H1 (cell line): ENCODE results near the gene FA2H. TPM values are rescaled to one million over a fixed set of nuclear protein-coding genes. Genes with fewer than 3 reads are reported as not detected.

Experiments
- CTCF ChIA-PET: fragments of 300-600 bp; sonication (Branson Sonifier 250); formaldehyde crosslinking; loops from one replicate; lab custom pipeline; 2021; ENCODE audit not compliant: partially characterized antibody; lab: Charles Lee
- POLR2A ChIA-PET: fragments of 300-600 bp; sonication (Branson Sonifier 250); formaldehyde crosslinking; loops from one replicate; lab custom pipeline; 2021; ENCODE audit warnings: inconsistent platforms; ENCODE audit not compliant: partially characterized antibody; lab: Charles Lee
- DNase-seq, 2 experiments: peaks; one replicate each; pipeline versions ENCODE4 v3.0.0 to v3.0.0-alpha.2; 2010 to 2022; ENCODE audit warnings: low spot score in 2 of 2, low read depth in 1 of 2, mixed read lengths in 1 of 2
- FAIRE-seq: peaks from 2 replicates; lab custom pipeline; 2011; peaks lifted over from hg19 to GRCh38; lab: Jason Lieb, UNC
- H2AFZ ChIP-seq: 2 replicates; pipeline ENCODE4 v1.8.1; 2012; ENCODE audit warnings: low read length, inconsistent platforms
- H2AK5ac ChIP-seq: 2 replicates; pipeline ENCODE4 v1.6.1; 2013; ENCODE audit warnings: low read depth, low read length
- H2BK120ac ChIP-seq: replicated peaks from 2 replicates; pipeline ENCODE3; 2013; ENCODE audit warnings: low read depth, low read length, inconsistent platforms
- H2BK12ac ChIP-seq: 2 replicates; pipeline ENCODE4 v1.6.1; 2013; ENCODE audit warnings: low read depth, low read length
- H2BK15ac ChIP-seq: 2 replicates; pipeline ENCODE4 v1.6.1; 2013; ENCODE audit warnings: low read length
- H2BK20ac ChIP-seq: 2 replicates; pipeline ENCODE4 v1.6.1; 2013; ENCODE audit warnings: low read length
- H2BK5ac ChIP-seq: 2 replicates; pipeline ENCODE4 v1.6.1; 2013; ENCODE audit warnings: low read depth, low read length
- H3K14ac ChIP-seq: 2 replicates; pipeline ENCODE4 v1.6.1; 2013; ENCODE audit warnings: inconsistent platforms; ENCODE audit not compliant: insufficient read length
- H3K18ac ChIP-seq: 2 replicates; pipeline ENCODE4 v1.6.1; 2013; ENCODE audit warnings: low read length; ENCODE audit errors: extremely low read depth
- H3K23ac ChIP-seq: 2 replicates; pipeline ENCODE4 v1.6.1; 2013; ENCODE audit warnings: inconsistent platforms; ENCODE audit not compliant: insufficient read length
- H3K23me2 ChIP-seq: 2 replicates; pipeline ENCODE4 v1.6.1; 2013; ENCODE audit warnings: low read depth, low read length
- H3K27ac ChIP-seq: 2 replicates; pipeline ENCODE4 v1.6.1; 2011; ENCODE audit warnings: low read depth, low read length, inconsistent platforms
- H3K27me3 ChIP-seq, 4 experiments: replicated peaks in 1 of 4; 1 replicate in 1 of 4; 2 replicates in 3 of 4; pipeline versions ENCODE4 v1.6.1 to v1.8.1; 2011 to 2013; ENCODE audit warnings: low read length in 3 of 4, mild to moderate bottlenecking in 3 of 4, inconsistent platforms in 2 of 4, mixed read lengths in 2 of 4, moderate library complexity in 1 of 4; ENCODE audit not compliant: control insufficient read depth in 3 of 4, insufficient read depth in 3 of 4; ENCODE audit errors: extremely low read depth in 1 of 4
- H3K36me3 ChIP-seq, 4 experiments: 2 replicates each; pipeline versions ENCODE4 v1.6.1 to v1.8.1; 2011 to 2013; ENCODE audit warnings: mild to moderate bottlenecking in 4 of 4, low read length in 3 of 4, moderate library complexity in 2 of 4, control low read depth in 1 of 4, inconsistent platforms in 1 of 4; ENCODE audit not compliant: insufficient read depth in 4 of 4, control insufficient read depth in 2 of 4
- H3K4ac ChIP-seq: replicated peaks from 2 replicates; pipeline ENCODE3; 2013; ENCODE audit warnings: low read length, low read depth, mixed read lengths, inconsistent platforms; ENCODE audit not compliant: insufficient read length
- H3K4me1 ChIP-seq, 4 experiments: replicated peaks in 1 of 4; 1 replicate in 1 of 4; 2 replicates in 3 of 4; pipeline versions ENCODE4 v1.6.1 to v1.8.1; 2011 to 2013; ENCODE audit warnings: low read length in 3 of 4, inconsistent platforms in 2 of 4, mixed read lengths in 1 of 4; ENCODE audit not compliant: insufficient read depth in 4 of 4, control insufficient read depth in 3 of 4
- H3K4me2 ChIP-seq, 2 experiments: 2 replicates each; pipeline versions ENCODE4 v1.6.1 to v1.8.1; 2011 to 2013; ENCODE audit warnings: low read depth in 2 of 2, low read length in 2 of 2, control low read depth in 1 of 2, inconsistent platforms in 1 of 2, mild to moderate bottlenecking in 1 of 2; ENCODE audit not compliant: insufficient read depth in 1 of 2
- H3K4me3 ChIP-seq, 4 experiments: fragments of 200-600, 300-600 bp in 1 of 4; sonication (generic), shearing (Covaris generic), sonication (Bioruptor Twin) in 1 of 4; 2 replicates each; pipeline versions ENCODE4 v1.5.1 to v1.8.1; 2011 to 2016; ENCODE audit warnings: low read length in 4 of 4, low read depth in 3 of 4, control low read depth in 2 of 4, inconsistent platforms in 2 of 4, mild to moderate bottlenecking in 2 of 4, mixed read lengths in 1 of 4, moderate library complexity in 1 of 4; ENCODE audit not compliant: insufficient read depth in 2 of 4; ENCODE audit errors: extremely low read depth in 1 of 4
- H3K56ac ChIP-seq: replicated peaks from 2 replicates; pipeline ENCODE3; 2013; ENCODE audit warnings: low read depth, mild to moderate bottlenecking, mixed read lengths, low read length, inconsistent platforms; ENCODE audit not compliant: insufficient read length
- H3K79me1 ChIP-seq: 2 replicates; pipeline ENCODE4 v1.6.1; 2013; ENCODE audit warnings: low read depth, low read length, control low read depth
- H3K79me2 ChIP-seq, 2 experiments: 2 replicates each; pipeline versions ENCODE4 v1.6.1 to v1.8.1; 2012 to 2013; ENCODE audit warnings: low read length in 2 of 2, mild to moderate bottlenecking in 2 of 2, inconsistent platforms in 1 of 2; ENCODE audit not compliant: insufficient read depth in 2 of 2, control insufficient read depth in 1 of 2
- H3K9ac ChIP-seq, 4 experiments: replicated peaks in 1 of 4; 1 replicate in 1 of 4; 2 replicates in 3 of 4; pipeline versions ENCODE4 v1.6.1 to v1.8.1; 2011 to 2013; ENCODE audit warnings: low read depth in 3 of 4, low read length in 3 of 4, control low read depth in 2 of 4, mild to moderate bottlenecking in 2 of 4, moderate library complexity in 2 of 4, inconsistent platforms in 1 of 4; ENCODE audit errors: extremely low read depth in 1 of 4
- H3K9me3 ChIP-seq, 2 experiments: 2 replicates each; pipeline versions ENCODE4 v1.6.1 to v1.8.1; 2012 to 2013; ENCODE audit warnings: mild to moderate bottlenecking in 2 of 2, moderate library complexity in 2 of 2, control low read depth in 1 of 2, inconsistent platforms in 1 of 2, low read depth in 1 of 2, low read length in 1 of 2, mixed read lengths in 1 of 2; ENCODE audit not compliant: insufficient read depth in 2 of 2
- H4K20me1 ChIP-seq, 2 experiments: replicated peaks in 1 of 2; 2 replicates each; pipeline versions ENCODE3 to v1.8.1; 2011 to 2013; ENCODE audit warnings: inconsistent platforms in 2 of 2, low read length in 2 of 2, mild to moderate bottlenecking in 1 of 2; ENCODE audit not compliant: insufficient read depth in 2 of 2, control insufficient read depth in 1 of 2
- H4K5ac ChIP-seq: 2 replicates; pipeline ENCODE4 v1.6.1; 2013; ENCODE audit warnings: low read length, low read depth, mixed read lengths, inconsistent platforms; ENCODE audit not compliant: insufficient read length
- H4K8ac ChIP-seq: 2 replicates; pipeline ENCODE4 v1.8.0; 2013; ENCODE audit warnings: mild to moderate bottlenecking, moderate library complexity, low read length, inconsistent platforms; ENCODE audit not compliant: insufficient read depth; ENCODE audit errors: extremely low read depth
- H4K91ac ChIP-seq: replicated peaks from 2 replicates; pipeline ENCODE3; 2013; ENCODE audit warnings: low read length, mixed read lengths, inconsistent platforms; ENCODE audit not compliant: insufficient read length
- BRCA1 ChIP-seq: IDR thresholded peaks from 2 replicates; pipeline ENCODE4 v1.6.1; 2012; ENCODE audit warnings: low read depth, low read length, improper control_type of control experiment
- EP300 ChIP-seq, 2 experiments: IDR thresholded peaks; 1 replicate in 1 of 2; 2 replicates in 1 of 2; pipeline ENCODE4 v1.6.1; 2011 to 2012; ENCODE audit warnings: low read depth in 2 of 2, low read length in 2 of 2, mild to moderate bottlenecking in 2 of 2, borderline replicate concordance in 1 of 2, inconsistent platforms in 1 of 2, moderate library complexity in 1 of 2
- ZNF274 ChIP-seq: IDR thresholded peaks from 2 replicates; pipeline ENCODE4 v1.7.0; 2012; ENCODE audit warnings: low read length, borderline replicate concordance; ENCODE audit errors: extremely low read depth
- WGBS, 2 experiments: shearing (Covaris generic) in 1 of 2; methylation state at CpG; one replicate each; pipeline versions ENCODE4 v1.1.6 to v1.1.7; 2013 to 2015; ENCODE audit warnings: low lambda C conversion rate in 2 of 2, mixed read lengths in 2 of 2, inconsistent platforms in 1 of 2, low coverage in 1 of 2, missing lambda C conversion rate in 1 of 2; ENCODE audit not compliant: insufficient replicate concordance in 2 of 2, insufficient coverage in 1 of 2, insufficient read length in 1 of 2; ENCODE audit errors: extremely low coverage in 1 of 2, missing lambda C conversion rate in 1 of 2; 5-methylcytosine and 5-hydroxymethylcytosine counted together
- polyA plus RNA-seq, 7 experiments: library from polyadenylated mRNA; depleted of rRNA in 3 of 7; stranded (reverse) in 5 of 7; unstranded in 2 of 7; fragments of >200 nt in 5 of 7; fragments of 200-250 nt in 2 of 7; gene quantifications; 1 replicate in 5 of 7; 2 replicates in 1 of 7; 4 replicates in 1 of 7; pipeline versions ENCODE4 v1.2.1 to v1.2.3, GENCODE V29; 2011 to 2013; ENCODE audit warnings: missing spikeins in 2 of 7, mixed read lengths in 2 of 7
- total RNA-seq: library from RNA; stranded (reverse); fragmentation: NEBNext Ultra II Directional; extraction: Animal tissue kit (Norgen Biotek cat#: 25700); gene quantifications from 2 replicates; pipeline ENCODE4 v1.2.1, GENCODE V29; 2021
- TF ChIP-seq, protein P1 (sequence below): IDR thresholded peaks from 2 replicates; pipeline ENCODE4 v1.6.1; 2012; ENCODE audit warnings: low read length, inconsistent platforms

The FA2H gene
- total and polyA plus RNA-seq, 2 of the 8 experiments (the other 6 are each of a cell fraction or from before 2014, with no cell fraction given): 2.1 to 2.5 TPM

- 74% methylated on average over 11 of the region's 11 CpGs; no CpG with 5 or more reads in 1 of the 2 experiments for WGBS, 2 experiments
- Histone ChIP-seq H3K4ac (peak overlapping the region; percentile 28), H3K14ac (no peak overlapping the region), H3K36me3 (no peaks in the 10 kb centered on the region), H3K23me2 (no peaks in the 10 kb centered on the region), H3K4me2 (peak overlapping the region in 1 of 2 experiments; percentile 7; a peak in 1 of 4 replicates), H3K79me2 (no peaks in the 10 kb centered on the region), H2BK15ac (peak overlapping the region; percentile 67), H3K4me3 (no peak overlapping the region), H2BK5ac (peak overlapping the region; percentile 90), H2BK120ac (peak overlapping the region; percentile 20), H3K4me1 (peaks cover 2 to 25% (median 20%) of the 10 kb centered on the region in 4 experiments), H4K91ac (peak overlapping the region; percentile 75), H3K18ac (peak overlapping the region; percentile 56; the same call in 1 of the 2 replicates), H2BK20ac (peak overlapping the region; percentile 73), H3K9ac (no peak overlapping the region), H3K27ac (no peak overlapping the region), H3K23ac (no peak overlapping the region), H3K56ac (no peak overlapping the region), H4K8ac (peak overlapping the region; percentile 22; the same call in 1 of the 2 replicates), H3K9me3 (peaks cover 8 to 12% of the 10 kb centered on the region in 2 experiments), H3K79me1 (no peaks in the 10 kb centered on the region), H4K20me1 (no peaks in the 10 kb centered on the region), H2BK12ac (peak overlapping the region; percentile 85; the same call in 1 of the 2 replicates), H4K5ac (peak overlapping the region; percentile 3), H3K27me3 (0 out of 7 replicates have a peak, but pooled peaks cover 0 to 2% (median 0%) of the 10 kb centered on the region in 4 experiments), H2AK5ac (no peak overlapping the region), H2AFZ (peak overlapping the region; percentile 74; the same call in 1 of the 2 replicates)
- ChIA-PET POLR2A (interaction anchor here (0.9 to 1.2 kb wide), 4 partner anchors 9 to 18 kb away, joined by 3 to 7 read pairs (median 5); no protein-coding TSS in a partner anchor), CTCF (interaction anchor here (0.6 to 32.9 kb wide), 9 partner anchors 8 to 133 kb away, joined by 3 to 576 read pairs (median 4); partner anchors contain the start of gene MLKL)
- TF ChIP-seq EP300 (IDR thresholded peaks at IDR 0.05; ENCODE audit: borderline replicate concordance in 1 of 2, low read depth in 2 of 2, low read length in 2 of 2): no peak
- TF ChIP-seq BRCA1: no peak
- TF ChIP-seq, protein P1, sequence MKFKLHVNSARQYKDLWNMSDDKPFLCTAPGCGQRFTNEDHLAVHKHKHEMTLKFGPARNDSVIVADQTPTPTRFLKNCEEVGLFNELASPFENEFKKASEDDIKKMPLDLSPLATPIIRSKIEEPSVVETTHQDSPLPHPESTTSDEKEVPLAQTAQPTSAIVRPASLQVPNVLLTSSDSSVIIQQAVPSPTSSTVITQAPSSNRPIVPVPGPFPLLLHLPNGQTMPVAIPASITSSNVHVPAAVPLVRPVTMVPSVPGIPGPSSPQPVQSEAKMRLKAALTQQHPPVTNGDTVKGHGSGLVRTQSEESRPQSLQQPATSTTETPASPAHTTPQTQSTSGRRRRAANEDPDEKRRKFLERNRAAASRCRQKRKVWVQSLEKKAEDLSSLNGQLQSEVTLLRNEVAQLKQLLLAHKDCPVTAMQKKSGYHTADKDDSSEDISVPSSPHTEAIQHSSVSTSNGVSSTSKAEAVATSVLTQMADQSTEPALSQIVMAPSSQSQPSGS: no peak
- TF ChIP-seq ZNF274: no peak
- DNase-seq: no peak
- FAIRE-seq: no peak
Observed at GRCh38 chr16:74729783-74730683, 44.6 kb downstream of the FA2H start.
